Hematopoietic multipotent progenitor cell treated with erythropoietin and hydrocortisone succinate and interleukin-3 and kit ligand, for 17 days (in vitro differentiated cells): Measurements from ENCODE around the gene SEMA5A.

Experiments
- DNase-seq: peaks from one replicate; pipeline ENCODE4 v3.0.0-alpha.2; 2015; ENCODE audit warnings: low spot score

Gene SEMA5A

GRCh38 chr5:9166202-9167112 is 379.4 kb downstream of the SEMA5A start:
- DNase-seq = no peak

GRCh38 chr5:9165546-9165945 is 380.3 kb downstream of the SEMA5A start:
- no peak for DNase-seq

GRCh38 chr5:9160747-9161146 is 385.1 kb downstream of the SEMA5A start:
- DNase-seq = no peak

GRCh38 chr5:9157811-9158210 is 388.1 kb downstream of the SEMA5A start:
- no peak for DNase-seq

GRCh38 chr5:9157020-9157419 is 388.9 kb downstream of the SEMA5A start:
- DNase-seq = no peak

- no peak for DNase-seq
Observed at GRCh38 chr5:9156282-9156681, 389.6 kb downstream of the SEMA5A start.

GRCh38 chr5:9151684-9152427 is 394.0 kb downstream of the SEMA5A start:
- DNase-seq = no peak

GRCh38 chr5:9149988-9150387 is 395.9 kb downstream of the SEMA5A start:
- DNase-seq = no peak

GRCh38 chr5:9148242-9148641 is 397.6 kb downstream of the SEMA5A start:
- no peak for DNase-seq

GRCh38 chr5:9140711-9141110 is 405.2 kb downstream of the SEMA5A start:
- DNase-seq = no peak

GRCh38 chr5:9140202-9140601 is 405.7 kb downstream of the SEMA5A start:
- no peak for DNase-seq

GRCh38 chr5:9139344-9139743 is 406.5 kb downstream of the SEMA5A start:
- DNase-seq = no peak

- DNase-seq = no peak
Observed at GRCh38 chr5:9128136-9128535, 417.7 kb downstream of the SEMA5A start.

GRCh38 chr5:9126490-9126889 is 419.4 kb downstream of the SEMA5A start:
- DNase-seq = no peak

GRCh38 chr5:9125852-9126251 is 420.0 kb downstream of the SEMA5A start:
- DNase-seq = no peak

GRCh38 chr5:9124838-9125237 is 421.0 kb downstream of the SEMA5A start:
- DNase-seq = no peak

GRCh38 chr5:9124071-9124470 is 421.8 kb downstream of the SEMA5A start:
- no peak for DNase-seq

GRCh38 chr5:9122528-9122927 is 423.3 kb downstream of the SEMA5A start:
- no peak for DNase-seq

GRCh38 chr5:9121597-9121996 is 424.3 kb downstream of the SEMA5A start:
- DNase-seq = no peak

GRCh38 chr5:9118852-9119251 is 427.0 kb downstream of the SEMA5A start:
- DNase-seq = no peak

- DNase-seq = no peak
Observed at GRCh38 chr5:9115093-9115492, 430.8 kb downstream of the SEMA5A start.

- no peak for DNase-seq
Observed at GRCh38 chr5:9112520-9113291, 433.2 kb downstream of the SEMA5A start.

- no peak for DNase-seq
Observed at GRCh38 chr5:9108162-9108561, 437.7 kb downstream of the SEMA5A start.
